Right lobe of liver (tissue), 4 donors: ENCODE data around the gene SH2B3.

Experiments used
- POLR2A ChIP-seq: fragments of 450-650 bp; IDR thresholded peaks from one replicate; pipeline ENCODE4 v1.6.1; 2017; ENCODE audit warnings: antibody characterized with exemption, mild to moderate bottlenecking
- TF ChIP-seq, protein P1 (sequence below), 4 donors: fragments of 200-600 bp in 3 of 4; fragments of 450-650 bp in 1 of 4; IDR thresholded peaks; one replicate each; pipeline versions ENCODE4 v1.5.1 to v1.8.0; 2016 to 2022; ENCODE audit warnings: antibody characterized with exemption in 4 of 4, mild to moderate bottlenecking in 2 of 4
- donor health status: DM: no; HTN: no; CAD: no.
- donor health status: DM: no; HTN: no; CAD: no.
- donor health status: DM: no; HTN: yes; CAD: no.

DNA sequence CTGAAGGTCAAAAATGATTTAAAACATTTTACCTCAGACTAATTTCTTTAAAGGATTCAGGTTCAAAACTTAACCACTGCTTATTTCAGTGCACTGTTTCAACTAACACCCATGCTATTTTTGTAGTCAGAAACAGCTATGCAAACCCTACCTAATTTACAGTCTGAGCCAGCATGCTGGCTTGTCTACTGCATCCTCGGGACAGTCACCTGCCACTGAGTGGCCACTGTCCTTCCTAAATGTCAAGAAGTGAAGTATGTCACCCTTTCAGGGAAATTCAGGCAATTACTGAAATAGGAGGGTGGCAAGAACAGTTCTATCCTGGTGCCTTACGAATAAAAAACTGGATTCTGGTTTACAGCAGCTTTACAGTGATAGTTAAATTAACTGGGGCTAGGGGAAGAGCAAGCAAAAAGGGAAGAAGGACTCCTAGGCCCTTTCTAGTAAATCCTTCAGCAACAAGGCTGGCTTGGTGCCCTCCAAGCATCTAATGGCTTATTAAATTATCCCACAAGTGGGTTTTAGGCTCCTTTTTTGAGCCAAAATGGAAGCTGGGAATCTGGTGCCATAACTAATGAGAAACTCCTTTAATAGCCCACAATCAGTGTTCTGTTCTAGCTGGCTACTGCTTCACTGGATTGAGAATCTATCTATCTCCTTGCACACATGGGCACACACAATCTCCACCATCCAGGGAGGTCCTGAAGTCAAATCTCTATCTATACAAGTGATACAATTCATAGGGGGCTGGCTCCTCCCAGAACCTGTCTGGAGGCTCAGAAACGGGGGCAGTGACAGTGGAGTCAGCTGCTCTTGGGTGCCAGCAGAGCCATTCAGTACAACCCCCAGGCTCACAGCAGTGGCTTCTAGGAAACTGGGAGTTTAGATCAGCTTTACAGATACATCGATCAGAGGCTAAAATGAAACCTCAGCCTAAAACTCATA lies 43.4 kb downstream of the SH2B3 start:
- TF ChIP-seq, protein P1, sequence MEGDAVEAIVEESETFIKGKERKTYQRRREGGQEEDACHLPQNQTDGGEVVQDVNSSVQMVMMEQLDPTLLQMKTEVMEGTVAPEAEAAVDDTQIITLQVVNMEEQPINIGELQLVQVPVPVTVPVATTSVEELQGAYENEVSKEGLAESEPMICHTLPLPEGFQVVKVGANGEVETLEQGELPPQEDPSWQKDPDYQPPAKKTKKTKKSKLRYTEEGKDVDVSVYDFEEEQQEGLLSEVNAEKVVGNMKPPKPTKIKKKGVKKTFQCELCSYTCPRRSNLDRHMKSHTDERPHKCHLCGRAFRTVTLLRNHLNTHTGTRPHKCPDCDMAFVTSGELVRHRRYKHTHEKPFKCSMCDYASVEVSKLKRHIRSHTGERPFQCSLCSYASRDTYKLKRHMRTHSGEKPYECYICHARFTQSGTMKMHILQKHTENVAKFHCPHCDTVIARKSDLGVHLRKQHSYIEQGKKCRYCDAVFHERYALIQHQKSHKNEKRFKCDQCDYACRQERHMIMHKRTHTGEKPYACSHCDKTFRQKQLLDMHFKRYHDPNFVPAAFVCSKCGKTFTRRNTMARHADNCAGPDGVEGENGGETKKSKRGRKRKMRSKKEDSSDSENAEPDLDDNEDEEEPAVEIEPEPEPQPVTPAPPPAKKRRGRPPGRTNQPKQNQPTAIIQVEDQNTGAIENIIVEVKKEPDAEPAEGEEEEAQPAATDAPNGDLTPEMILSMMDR (IDR thresholded peaks at IDR 0.05): no peak
- no peak for TF ChIP-seq POLR2A
